Breast epithelium (tissue), 3 donors: Measurements from ENCODE around the gene MACROD1.

Experiments used
- CTCF ChIP-seq, 3 donors: fragments of 450-650 bp; IDR thresholded peaks; one replicate each; pipeline ENCODE4 v1.5.1; 2016 to 2017; ENCODE audit warnings: antibody characterized with exemption in 3 of 3, mild to moderate bottlenecking in 3 of 3, moderate library complexity in 3 of 3
- POLR2A ChIP-seq: fragments of 450-650 bp; IDR thresholded peaks from one replicate; pipeline ENCODE4 v1.6.1; 2016; ENCODE audit warnings: antibody characterized with exemption, mild to moderate bottlenecking, moderate library complexity

- no peak for TF ChIP-seq CTCF (IDR thresholded peaks at IDR 0.05)
- TF ChIP-seq POLR2A, result no peak
Measured at GRCh38 chr11:63969461-63969860, 196.5 kb downstream of the MACROD1 start.
